Pancreas (tissue), 10 donors: Measurements from ENCODE around the gene PDGFA. TPM values are rescaled to one million over a fixed set of nuclear protein-coding genes. Genes with fewer than 3 reads are reported as not detected.

ENCODE experiments used
- ATAC-seq, 4 donors: fragments of 200-7000 bp; cut with Tn5 transposase; one replicate each; pipeline versions ENCODE4 v1.8.0 to v1.9.1; 2020; ENCODE audit warnings: mild to moderate bottlenecking in 4 of 4, moderate library complexity in 4 of 4
- DNase-seq, 6 donors: peaks; one replicate each; pipeline ENCODE4 v3.0.0-alpha.2; 2020
- FAIRE-seq: peaks from 2 replicates; lab custom pipeline; 2012; peaks lifted over from hg19 to GRCh38; lab: Jason Lieb, UNC
- H3K27ac ChIP-seq, 4 donors: fragments of 200-600 bp; sonication (generic); 1 replicate in 3 of 4; 2 replicates in 1 of 4; pipeline versions ENCODE4 v1.5.0 to v1.8.0; 2020
- H3K27me3 ChIP-seq, 4 donors: fragments of 200-600 bp; one replicate each; pipeline ENCODE4 v1.8.0; 2021
- H3K36me3 ChIP-seq, 3 donors: fragments of 200-600 bp; sonication (generic) in 1 of 3; one replicate each; pipeline versions ENCODE4 v1.5.0 to v1.8.0; 2020 to 2021
- H3K4me1 ChIP-seq, 3 donors: fragments of 200-600 bp; one replicate each; pipeline ENCODE4 v1.8.0; 2021
- H3K4me3 ChIP-seq, 4 donors: fragments of 200-600 bp; sonication (generic) in 2 of 4; one replicate each; pipeline versions ENCODE4 v1.5.0 to v1.8.0; 2020 to 2021
- H3K9me3 ChIP-seq, 4 donors: fragments of 200-600 bp; one replicate each; pipeline ENCODE4 v1.8.0; 2021
- CTCF ChIP-seq, 4 donors: fragments of 200-600 bp; sonication (generic) in 3 of 4; IDR thresholded peaks; one replicate each; pipeline versions ENCODE4 v1.5.0 to v1.8.0; 2021; ENCODE audit warnings: antibody characterized with exemption in 4 of 4
- WGBS, 2 donors: extraction: QIAGEN DNeasy Blood & Tissue Kit; methylation state at CpG; one replicate each; pipeline ENCODE4 v1.1.7; 2013; 5-methylcytosine and 5-hydroxymethylcytosine counted together
- intact Hi-C, 3 donors: fragments of 100-400 bp; cut with DNase I; formaldehyde crosslinking; loops; one replicate each; pipeline versions ENCODE4 v1.11.1 to v1.14.2; 2022
- polyA plus RNA-seq, 2 donors: library from polyadenylated mRNA; stranded (reverse); fragments of 200-250 nt; gene quantifications; one replicate each; pipeline ENCODE4 v1.2.3, GENCODE V29; 2013
- total RNA-seq, 6 donors: library from RNA; stranded (reverse); fragmentation: NEBNext Ultra II Directional in 4 of 6; extraction: Animal tissue kit (Norgen Biotek cat#: 25700) in 4 of 6; gene quantifications; one replicate each; pipeline versions ENCODE4 v1.2.1 to v1.2.4, GENCODE V29; 2021 to 2023
- donor health status: healthy with polysubstance abuse.
- donor health status: DM: no; HTN: no; CAD: no; lungs with moderate emphysema.
- donor health status: DM: no; HTN: no; CAD: no.
- donor health status: control.
- donor health status: control.
- donor health status: Bipolar disorder and iron deficiency.
- donor health status: DM: yes; HTN: yes; CAD: no.
- donor health status: DM: no; HTN: no; CAD: no.
- donor health status: DM: no; HTN: no; CAD: no.
- donor health status: DM: yes; HTN: yes; CAD: no.

Gene PDGFA
- total and polyA plus RNA-seq, 8 donors, result 53.3 to 175 (median 65.6) TPM

- H3K27ac ChIP-seq, result peak overlapping the region; percentile 83 to 94 (median 92)
- intact Hi-C loops, result no loop called here
- 0 to 1% methylated on average over 63 to 93 of the region's 93 CpGs for WGBS, 2 donors
- H3K4me3 ChIP-seq, result peak overlapping the region; percentile 71 to 100 (median 88)
- ATAC-seq, result peak; percentile 48 to 70 (median 65)
- DNase-seq, result peak; percentile 88 to 95 (median 92)
- no peaks in the 10 kb centered on the region for H3K36me3 ChIP-seq
- TF ChIP-seq CTCF (IDR thresholded peaks at IDR 0.05), result no peak
- FAIRE-seq, result no peak
- no peaks in the 10 kb centered on the region for H3K27me3 ChIP-seq
- H3K9me3 ChIP-seq, result no peaks in the 10 kb centered on the region
- H3K4me1 ChIP-seq, result peaks cover 3 to 23% (median 14%) of the 10 kb centered on the region in 3 donors
Observed at GRCh38 chr7:518630-519483, 789 bp downstream of the PDGFA start.

- Histone ChIP-seq H3K36me3 (no peaks in the 10 kb centered on the region), H3K27me3 (no peaks in the 10 kb centered on the region), H3K4me3 (peak overlapping the region; percentile 71 to 100 (median 88)), H3K4me1 (peaks cover 3 to 26% (median 15%) of the 10 kb centered on the region in 3 donors), H3K9me3 (no peaks in the 10 kb centered on the region), H3K27ac (peak overlapping the region; percentile 83 to 94 (median 92))
- intact Hi-C loops, result no loop called here
- WGBS, 2 donors, result 0 to 1% methylated on average over 35 to 70 of the region's 70 CpGs
- no peak for FAIRE-seq
- DNase-seq, result peak in 5 of 6 donors; percentile 55 to 89 (median 74)
- ATAC-seq, result peak; percentile 25 to 46 (median 31)
- TF ChIP-seq CTCF (IDR thresholded peaks at IDR 0.05), result no peak
Observed at GRCh38 chr7:517774-518629, 1.6 kb downstream of the PDGFA start.

GRCh38 chr7:516606-517456 is 2.8 kb downstream of the PDGFA start:
- H3K27me3 ChIP-seq, result no peaks in the 10 kb centered on the region
- peak in 5 of 6 donors; percentile 56 to 84 (median 68) for DNase-seq
- H3K9me3 ChIP-seq, result no peaks in the 10 kb centered on the region
- no peak for TF ChIP-seq CTCF (IDR thresholded peaks at IDR 0.05)
- H3K4me3 ChIP-seq, result peak overlapping the region; percentile 71 to 100 (median 88)
- H3K27ac ChIP-seq, result peak overlapping the region; percentile 12 to 94 (median 87)
- H3K36me3 ChIP-seq, result peaks cover 0 to 8% (median 3%) of the 10 kb centered on the region in 3 donors
- FAIRE-seq, result no peak
- intact Hi-C loops, result no loop called here
- peaks cover 10 to 34% (median 23%) of the 10 kb centered on the region in 3 donors for H3K4me1 ChIP-seq
- WGBS, 2 donors, result 3 to 6% methylated on average over 63 to 83 of the region's 83 CpGs
- no peak for ATAC-seq

GRCh38 chr7:516216-516605 is 3.4 kb downstream of the PDGFA start:
- peaks cover 0 to 14% (median 3%) of the 10 kb centered on the region in 3 donors for H3K36me3 ChIP-seq
- H3K9me3 ChIP-seq, result no peaks in the 10 kb centered on the region
- DNase-seq (no peak), ATAC-seq (no peak), FAIRE-seq (no peak)
- H3K27me3 ChIP-seq, result no peaks in the 10 kb centered on the region
- intact Hi-C loops, result no loop called here
- 36 to 53% methylated on average over 13 of the region's 13 CpGs for WGBS, 2 donors
- H3K4me3 ChIP-seq, result peak overlapping the region; percentile 5 to 100 (median 88)
- H3K27ac ChIP-seq, result peak overlapping the region in 3 of 4 donors; percentile 12 to 94 (median 91)
- TF ChIP-seq CTCF (IDR thresholded peaks at IDR 0.05), result no peak
- H3K4me1 ChIP-seq, result peaks cover 10 to 28% (median 17%) of the 10 kb centered on the region in 3 donors
